Endothelial cell of umbilical vein (primary cell): Measurements from ENCODE around the gene TADA2B. TPM values are rescaled to one million over a fixed set of nuclear protein-coding genes. Genes with fewer than 3 reads are reported as not detected.

Experiments used
- BruUV-seq: library from RNA; stranded (reverse); fragments of 400-500 nt; replicated peaks from 2 replicates; lab custom pipeline; 2021; lab: Mats Ljungman, UMichigan
- CTCF ChIA-PET: fragments of 300-600, 350-600 bp; sonication (Branson Sonifier 250); formaldehyde crosslinking; loops from one replicate; lab custom pipeline; 2021; ENCODE audit warnings: antibody characterized with exemption, inconsistent platforms; lab: Charles Lee
- POLR2A ChIA-PET: fragments of 300-600, 350-600 bp; sonication (Branson Sonifier 250); formaldehyde crosslinking; loops from one replicate; lab custom pipeline; 2021; ENCODE audit warnings: antibody characterized with exemption, inconsistent platforms; lab: Charles Lee
- DNase-seq: peaks from one replicate; pipeline ENCODE4 v3.0.0-alpha.2; 2011; ENCODE audit warnings: low read depth, low spot score
- FAIRE-seq: peaks from 2 replicates; lab custom pipeline; 2011; peaks lifted over from hg19 to GRCh38; lab: Jason Lieb, UNC
- H2AFZ ChIP-seq: 2 replicates; pipeline ENCODE4 v1.6.0; 2012; ENCODE audit warnings: low read depth, low read length, control low read depth, inconsistent platforms
- H3K27ac ChIP-seq: 2 replicates; pipeline ENCODE4 v1.5.1; 2011; ENCODE audit warnings: low read depth, mild to moderate bottlenecking, control low read depth, low read length, moderate library complexity; ENCODE audit not compliant: insufficient read depth
- H3K27me3 ChIP-seq, 2 experiments: 2 replicates each; pipeline versions ENCODE4 v1.6.0 to v1.6.1; 2011; ENCODE audit warnings: low read length in 2 of 2, mixed read lengths in 1 of 2; ENCODE audit not compliant: control insufficient read depth in 2 of 2, insufficient read depth in 2 of 2
- H3K36me3 ChIP-seq, 2 experiments: 2 replicates in 1 of 2; 3 replicates in 1 of 2; pipeline ENCODE4 v1.5.1; 2011; ENCODE audit warnings: low read length in 2 of 2, mild to moderate bottlenecking in 1 of 2, moderate library complexity in 1 of 2; ENCODE audit not compliant: control insufficient read depth in 2 of 2, insufficient read depth in 2 of 2; ENCODE audit errors: extremely low read depth in 1 of 2
- H3K4me1 ChIP-seq: 3 replicates; pipeline ENCODE4 v1.5.1; 2011; ENCODE audit warnings: mild to moderate bottlenecking, low read length; ENCODE audit not compliant: control insufficient read depth, insufficient read depth; ENCODE audit errors: extremely low read depth
- H3K4me2 ChIP-seq: 2 replicates; pipeline ENCODE4 v1.6.1; 2011; ENCODE audit warnings: low read length, control low read depth, mixed read lengths; ENCODE audit not compliant: insufficient read depth
- H3K4me3 ChIP-seq, 3 experiments: fragments of 200-600 bp in 1 of 3; sonication (generic), shearing (Covaris generic) in 1 of 3; replicated peaks in 1 of 3; 2 replicates each; pipeline ENCODE4 v1.5.1; 2011 to 2016; ENCODE audit warnings: control low read depth in 3 of 3, low read length in 3 of 3, mild to moderate bottlenecking in 2 of 3, inconsistent platforms in 1 of 3, low read depth in 1 of 3, moderate library complexity in 1 of 3; ENCODE audit not compliant: insufficient read depth in 1 of 3
- H3K79me2 ChIP-seq: 2 replicates; pipeline ENCODE4 v1.6.0; 2012; ENCODE audit warnings: low read length, inconsistent platforms; ENCODE audit not compliant: control insufficient read depth, insufficient read depth
- H3K9ac ChIP-seq: replicated peaks from 2 replicates; pipeline ENCODE3; 2011; ENCODE audit warnings: low read length, control low read depth; ENCODE audit not compliant: insufficient read depth; ENCODE audit errors: extremely low read depth
- H3K9me1 ChIP-seq: replicated peaks from 3 replicates; pipeline ENCODE4 v1.6.0; 2011; ENCODE audit warnings: mild to moderate bottlenecking, low read length; ENCODE audit not compliant: control insufficient read depth, insufficient read depth; ENCODE audit errors: extremely low read depth
- H3K9me3 ChIP-seq: replicated peaks from 2 replicates; pipeline ENCODE4 v1.5.1; 2012; ENCODE audit warnings: low read length, inconsistent platforms; ENCODE audit not compliant: control insufficient read depth, insufficient read depth
- H4K20me1 ChIP-seq: replicated peaks from 2 replicates; pipeline ENCODE3; 2011; ENCODE audit warnings: mild to moderate bottlenecking, low read length; ENCODE audit not compliant: control insufficient read depth, insufficient read depth; ENCODE audit errors: extremely low read depth
- EZH2 ChIP-seq: IDR thresholded peaks from 2 replicates; pipeline ENCODE4 v1.6.1; 2012; ENCODE audit warnings: borderline replicate concordance, low read depth, mild to moderate bottlenecking, moderate library complexity, low read length, inconsistent platforms; ENCODE audit not compliant: severe bottlenecking
- FOS ChIP-seq: IDR thresholded peaks from 2 replicates; pipeline ENCODE4 v1.6.1; 2011; ENCODE audit warnings: mild to moderate bottlenecking, low read length, moderate library complexity, borderline replicate concordance; ENCODE audit not compliant: insufficient read depth
- GATA2 ChIP-seq: IDR thresholded peaks from 2 replicates; pipeline ENCODE4 v1.7.0; 2011; ENCODE audit warnings: low read depth, mild to moderate bottlenecking, moderate library complexity, mixed read lengths, low read length; ENCODE audit not compliant: insufficient read length, insufficient read depth
- JUN ChIP-seq: IDR thresholded peaks from 2 replicates; pipeline ENCODE4 v1.6.1; 2011; ENCODE audit warnings: borderline replicate concordance, low read depth; ENCODE audit not compliant: insufficient read length, insufficient read depth
- MYC ChIP-seq: IDR thresholded peaks from one replicate; pipeline ENCODE4 v1.6.1; 2011; ENCODE audit warnings: mild to moderate bottlenecking, low read depth, low read length
- POLR2A ChIP-seq: IDR thresholded peaks from 2 replicates; pipeline ENCODE4 v1.6.1; 2012; ENCODE audit warnings: low read depth, mild to moderate bottlenecking, control low read depth, low read length
- POLR2AphosphoS5 ChIP-seq: IDR thresholded peaks from 2 replicates; pipeline ENCODE4 v1.6.1; 2012; ENCODE audit warnings: low read depth, mild to moderate bottlenecking, control low read depth, low read length, moderate library complexity; ENCODE audit not compliant: insufficient read depth
- dilution Hi-C: fragments of 300-500 bp; cut with MboI; formaldehyde crosslinking; loops from one replicate; pipeline ENCODE4 v1.15.0; 2019; ENCODE audit warnings: low sequenced_read_pairs; ENCODE audit not compliant: extremely low pct_ligation_motif_present
- intact Hi-C: fragments of 100-400 bp; cut with micrococcal nuclease; formaldehyde crosslinking; loops from one replicate; pipeline ENCODE4 v1.10.0; 2022
- polyA plus RNA-seq, 4 experiments: library from polyadenylated mRNA; depleted of rRNA in 3 of 4; stranded (reverse) in 3 of 4; unstranded in 1 of 4; fragments of >200 nt; gene quantifications; 2 replicates each; pipeline versions ENCODE4 v1.2.1 to v1.2.3, GENCODE V29; 2011 to 2012; ENCODE audit warnings: missing spikeins in 1 of 4
- total RNA-seq: library from RNA; stranded (reverse); gene quantifications from 2 replicates; pipeline ENCODE4 v1.2.3, GENCODE V29; 2021
- TF ChIP-seq, protein P1 (sequence below), 2 donors: IDR thresholded peaks; 1 replicate in 1 of 2; 2 replicates in 1 of 2; pipeline ENCODE4 v1.5.1; 2011; ENCODE audit warnings: low read length in 2 of 2, mild to moderate bottlenecking in 2 of 2, moderate library complexity in 2 of 2, control low read depth in 1 of 2, inconsistent platforms in 1 of 2, low read depth in 1 of 2; ENCODE audit not compliant: insufficient read depth in 1 of 2; ENCODE audit errors: extremely low read depth in 1 of 2
- TF ChIP-seq, protein P2 (sequence below): IDR thresholded peaks from 2 replicates; pipeline ENCODE4 v1.6.1; 2011; ENCODE audit not compliant: insufficient read depth, insufficient read length

TADA2B gene
- total and polyA plus RNA-seq, 2 donors (not counting 3 experiments of a cell fraction or from before 2014, with no cell fraction given) = 5.5 to 11.5 TPM

DNA sequence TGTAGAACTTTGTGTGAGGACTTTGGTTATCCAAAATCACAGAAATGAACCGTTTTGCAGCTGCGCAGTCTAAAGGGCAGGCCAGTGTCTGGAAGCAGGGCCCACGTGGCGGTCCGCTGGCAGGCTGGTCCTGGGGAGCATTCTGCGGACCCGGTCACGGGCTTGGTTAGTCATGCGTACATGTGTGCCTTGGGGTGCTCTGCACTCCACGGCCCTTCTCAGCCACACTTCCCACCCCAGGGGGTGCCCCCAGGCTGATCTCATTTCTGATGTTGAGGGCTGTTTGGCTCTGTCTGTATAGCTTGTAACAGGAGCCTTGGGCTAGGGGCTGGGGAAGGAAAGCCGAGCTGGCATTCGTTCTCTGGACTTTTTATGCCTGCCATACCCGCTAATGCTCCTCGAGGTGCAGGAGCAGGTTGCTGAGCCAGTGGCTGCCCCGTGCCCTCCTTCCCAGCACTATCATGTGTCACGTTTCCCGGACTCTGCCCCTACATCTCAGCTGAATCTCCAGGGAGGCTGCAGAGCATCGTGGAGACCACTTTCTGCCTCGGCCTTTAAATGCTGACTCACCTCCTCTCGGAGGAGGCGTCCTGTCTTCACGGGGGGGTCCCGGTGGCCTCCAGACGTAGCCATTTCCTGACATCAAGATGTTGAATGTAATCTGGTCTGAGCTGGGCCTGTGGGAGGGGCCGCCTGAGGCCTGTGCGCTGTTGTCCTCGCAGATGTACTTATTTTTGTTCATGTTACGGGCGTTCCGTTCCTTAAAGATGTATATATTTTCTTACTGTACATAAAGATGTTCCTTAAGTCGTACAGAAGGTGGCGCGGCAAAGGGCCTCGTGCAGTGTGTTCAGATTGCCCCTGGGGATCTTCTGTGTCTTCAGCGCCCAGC lies 11.4 kb upstream of the TADA2B start:
- H3K4me2 ChIP-seq = no peak overlapping the region
- no peak overlapping the region for H2AFZ ChIP-seq
- no peak overlapping the region for H3K27ac ChIP-seq
- no peak for FAIRE-seq
- CTCF ChIA-PET = interaction anchor here (1.0 to 2.2 kb wide), 2 partner anchors 11 to 39 kb away, joined by 5 to 9 read pairs; partner anchors contain the start of gene TADA2B
- H3K9ac ChIP-seq = no peak overlapping the region
- no peaks in the 10 kb centered on the region for H3K9me3 ChIP-seq
- DNase-seq = no peak
- dilution Hi-C loops (no loop called here), intact Hi-C loops (no loop called here)
- H3K79me2 ChIP-seq = no peaks in the 10 kb centered on the region
- no TSS peak for BruUV-seq
- TF ChIP-seq POLR2A = no peak
- no peak for TF ChIP-seq JUN
- TF ChIP-seq GATA2 = no peak
- TF ChIP-seq, protein P1, sequence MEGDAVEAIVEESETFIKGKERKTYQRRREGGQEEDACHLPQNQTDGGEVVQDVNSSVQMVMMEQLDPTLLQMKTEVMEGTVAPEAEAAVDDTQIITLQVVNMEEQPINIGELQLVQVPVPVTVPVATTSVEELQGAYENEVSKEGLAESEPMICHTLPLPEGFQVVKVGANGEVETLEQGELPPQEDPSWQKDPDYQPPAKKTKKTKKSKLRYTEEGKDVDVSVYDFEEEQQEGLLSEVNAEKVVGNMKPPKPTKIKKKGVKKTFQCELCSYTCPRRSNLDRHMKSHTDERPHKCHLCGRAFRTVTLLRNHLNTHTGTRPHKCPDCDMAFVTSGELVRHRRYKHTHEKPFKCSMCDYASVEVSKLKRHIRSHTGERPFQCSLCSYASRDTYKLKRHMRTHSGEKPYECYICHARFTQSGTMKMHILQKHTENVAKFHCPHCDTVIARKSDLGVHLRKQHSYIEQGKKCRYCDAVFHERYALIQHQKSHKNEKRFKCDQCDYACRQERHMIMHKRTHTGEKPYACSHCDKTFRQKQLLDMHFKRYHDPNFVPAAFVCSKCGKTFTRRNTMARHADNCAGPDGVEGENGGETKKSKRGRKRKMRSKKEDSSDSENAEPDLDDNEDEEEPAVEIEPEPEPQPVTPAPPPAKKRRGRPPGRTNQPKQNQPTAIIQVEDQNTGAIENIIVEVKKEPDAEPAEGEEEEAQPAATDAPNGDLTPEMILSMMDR (IDR thresholded peaks at IDR 0.05; ENCODE audit: extremely low read depth in 1 of 2, insufficient read depth in 1 of 2, low read depth in 1 of 2, low read length in 2 of 2) = no peak
- TF ChIP-seq FOS = no peak
- no peak for TF ChIP-seq MYC
- no peak for TF ChIP-seq EZH2
- TF ChIP-seq, protein P2, sequence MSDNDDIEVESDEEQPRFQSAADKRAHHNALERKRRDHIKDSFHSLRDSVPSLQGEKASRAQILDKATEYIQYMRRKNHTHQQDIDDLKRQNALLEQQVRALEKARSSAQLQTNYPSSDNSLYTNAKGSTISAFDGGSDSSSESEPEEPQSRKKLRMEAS = no peak
- no peak for TF ChIP-seq POLR2AphosphoS5
- no peaks in the 10 kb centered on the region for H3K4me1 ChIP-seq
- POLR2A ChIA-PET = no interaction called here
- no peaks in the 10 kb centered on the region for H3K27me3 ChIP-seq
- no peak overlapping the region for H3K4me3 ChIP-seq
- H3K9me1 ChIP-seq = no peaks in the 10 kb centered on the region
- H4K20me1 ChIP-seq = no peaks in the 10 kb centered on the region
- H3K36me3 ChIP-seq = peaks cover 0 to 23% of the 10 kb centered on the region in 2 experiments
